ENCODE measurements around the gene ZNF217. TPM values are rescaled to one million over a fixed set of nuclear protein-coding genes. Genes with fewer than 3 reads are reported as not detected.
"Not testable (repeated sequence)": the region's sequence is repeated elsewhere in the genome, so short reads cannot be mapped to it uniquely, and the experiment has no call there.

The ZNF217 gene
- total RNA-seq, 1 donor from 2014 or later = 40.8 TPM

- no peaks in the 10 kb centered on the region for H3K36me3 ChIP-seq (ENCODE audit: control insufficient read depth, insufficient read depth, low read length)
- DNase-seq (ENCODE audit: low read depth) = no peak
- no peak overlapping the region for H3K4me3 ChIP-seq (ENCODE audit: low read depth, low read length)
- no peak for TF ChIP-seq CTCF (IDR thresholded peaks at IDR 0.05; ENCODE audit: insufficient read depth, low read length, poor library complexity, severe bottlenecking)
- H3K27me3 ChIP-seq (ENCODE audit: control insufficient read depth, insufficient read depth, low read length) = no peaks in the 10 kb centered on the region
Measured at GRCh38 chr20:53533500-53533899, 60.1 kb downstream of the ZNF217 start.

- not testable (repeated sequence) for DNase-seq (ENCODE audit: low read depth); H3K36me3 ChIP-seq (ENCODE audit: control insufficient read depth, insufficient read depth, low read length); H3K27me3 ChIP-seq (ENCODE audit: control insufficient read depth, insufficient read depth, low read length)
Measured at GRCh38 chr20:53532654-53533312, 60.9 kb downstream of the ZNF217 start.

GRCh38 chr20:53530440-53530839 is 63.2 kb downstream of the ZNF217 start:
- Histone ChIP-seq H3K4me3 (ENCODE audit: low read depth, low read length) (no peak overlapping the region), H3K36me3 (ENCODE audit: control insufficient read depth, insufficient read depth, low read length) (no peaks in the 10 kb centered on the region), H3K27me3 (ENCODE audit: control insufficient read depth, insufficient read depth, low read length) (no peaks in the 10 kb centered on the region)
- no peak for DNase-seq (ENCODE audit: low read depth)
- no peak for TF ChIP-seq CTCF (IDR thresholded peaks at IDR 0.05; ENCODE audit: insufficient read depth, low read length, poor library complexity, severe bottlenecking)

More at GRCh38 chr20:53532654-53533312, 60.9 kb downstream of the ZNF217 start:
- not testable (repeated sequence) for H3K4me3 ChIP-seq (ENCODE audit: low read depth, low read length)

- Histone ChIP-seq H3K27me3 (ENCODE audit: control insufficient read depth, insufficient read depth, low read length) (no peaks in the 10 kb centered on the region), H3K4me3 (ENCODE audit: low read depth, low read length) (no peak overlapping the region), H3K36me3 (ENCODE audit: control insufficient read depth, insufficient read depth, low read length) (no peaks in the 10 kb centered on the region)
- DNase-seq (ENCODE audit: low read depth) = no peak
- TF ChIP-seq CTCF (IDR thresholded peaks at IDR 0.05; ENCODE audit: insufficient read depth, low read length, poor library complexity, severe bottlenecking) = no peak
Measured at GRCh38 chr20:53529658-53530057, 64.0 kb downstream of the ZNF217 start.

GRCh38 chr20:53527196-53527595 is 66.4 kb downstream of the ZNF217 start:
- no peak for DNase-seq (ENCODE audit: low read depth)
- Histone ChIP-seq H3K27me3 (ENCODE audit: control insufficient read depth, insufficient read depth, low read length) (no peaks in the 10 kb centered on the region), H3K36me3 (ENCODE audit: control insufficient read depth, insufficient read depth, low read length) (no peaks in the 10 kb centered on the region), H3K4me3 (ENCODE audit: low read depth, low read length) (no peak overlapping the region)
- TF ChIP-seq CTCF (IDR thresholded peaks at IDR 0.05; ENCODE audit: insufficient read depth, low read length, poor library complexity, severe bottlenecking) = no peak

- no peak for DNase-seq (ENCODE audit: low read depth)
- no peak for TF ChIP-seq CTCF (IDR thresholded peaks at IDR 0.05; ENCODE audit: insufficient read depth, low read length, poor library complexity, severe bottlenecking)
- Histone ChIP-seq H3K27me3 (ENCODE audit: control insufficient read depth, insufficient read depth, low read length) (no peaks in the 10 kb centered on the region), H3K4me3 (ENCODE audit: low read depth, low read length) (no peak overlapping the region), H3K36me3 (ENCODE audit: control insufficient read depth, insufficient read depth, low read length) (no peaks in the 10 kb centered on the region)
Measured at GRCh38 chr20:53524589-53525312, 68.9 kb downstream of the ZNF217 start.

- H3K4me3 ChIP-seq (ENCODE audit: low read depth, low read length); H3K36me3 ChIP-seq (ENCODE audit: control insufficient read depth, insufficient read depth, low read length); H3K27me3 ChIP-seq (ENCODE audit: control insufficient read depth, insufficient read depth, low read length); DNase-seq (ENCODE audit: low read depth): not testable (repeated sequence)
Measured at GRCh38 chr20:53523615-53524014, 70.0 kb downstream of the ZNF217 start.

Measured in kidney epithelial cell (primary cell).